ENCODE measurements around the gene SCMH1. TPM values are rescaled to one million over a fixed set of nuclear protein-coding genes. Genes with fewer than 3 reads are reported as not detected.

SCMH1 gene
- total and polyA plus RNA-seq, 2 donors (not counting 3 experiments of a cell fraction or from before 2014, with no cell fraction given), result 39.9 to 40.7 TPM

GRCh38 chr1:41037116-41037903 lies 204.8 kb downstream of the SCMH1 start:
- Histone ChIP-seq H3K9me3 (replicated peaks; ENCODE audit: control insufficient read depth, insufficient read depth, low read length) (no peaks in the 10 kb centered on the region), H3K4me1 (ENCODE audit: control insufficient read depth, extremely low read depth, insufficient read depth, low read length) (peaks cover 14% of the 10 kb centered on the region), H3K4me3 (replicated peaks in 1 of 3; ENCODE audit: insufficient read depth in 1 of 3, low read depth in 1 of 3, low read length in 3 of 3) (no peak overlapping the region), H3K36me3 (ENCODE audit: control insufficient read depth in 2 of 2, extremely low read depth in 1 of 2, insufficient read depth in 2 of 2, low read length in 2 of 2) (peaks cover 2 to 6% of the 10 kb centered on the region in 2 experiments), H3K27ac (ENCODE audit: insufficient read depth, low read depth, low read length) (no peak overlapping the region), H3K27me3 (ENCODE audit: control insufficient read depth in 2 of 2, insufficient read depth in 2 of 2, low read length in 2 of 2) (no peaks in the 10 kb centered on the region), H2AFZ (ENCODE audit: low read depth, low read length) (no peak overlapping the region), H3K4me2 (ENCODE audit: insufficient read depth, low read length) (no peak overlapping the region), H3K9ac (replicated peaks; ENCODE audit: extremely low read depth, insufficient read depth, low read length) (no peak overlapping the region), H3K9me1 (replicated peaks; ENCODE audit: control insufficient read depth, extremely low read depth, insufficient read depth, low read length) (no peaks in the 10 kb centered on the region), H4K20me1 (replicated peaks; ENCODE audit: control insufficient read depth, extremely low read depth, insufficient read depth, low read length) (no peaks in the 10 kb centered on the region), H3K79me2 (ENCODE audit: control insufficient read depth, insufficient read depth, low read length) (no peaks in the 10 kb centered on the region)
- no peak for TF ChIP-seq POLR2A (IDR thresholded peaks at IDR 0.05; ENCODE audit: low read depth, low read length)
- TF ChIP-seq POLR2AphosphoS5 (IDR thresholded peaks at IDR 0.05; ENCODE audit: insufficient read depth, low read depth, low read length), result no peak
- TF ChIP-seq MYC (IDR thresholded peaks at IDR 0.05; ENCODE audit: low read depth, low read length), result no peak
- no peak for TF ChIP-seq FOS (IDR thresholded peaks at IDR 0.05; ENCODE audit: borderline replicate concordance, insufficient read depth, low read length)
- TF ChIP-seq MAX (IDR thresholded peaks at IDR 0.05; ENCODE audit: insufficient read depth, insufficient read length), result no peak
- no peak for TF ChIP-seq GATA2 (IDR thresholded peaks at IDR 0.05; ENCODE audit: insufficient read depth, insufficient read length, low read depth, low read length)
- no peak for TF ChIP-seq JUN (IDR thresholded peaks at IDR 0.05; ENCODE audit: borderline replicate concordance, insufficient read depth, insufficient read length, low read depth)
- CTCF ChIA-PET, result interaction anchor here (1.3 to 3.3 kb wide), 2 partner anchors 13 to 203 kb away, joined by 3 to 12 read pairs; no protein-coding TSS in a partner anchor
- intact Hi-C loops (cut with micrococcal nuclease) (no loop called here), dilution Hi-C loops (cut with MboI; ENCODE audit: extremely low pct_ligation_motif_present, low sequenced_read_pairs) (no loop called here)
- FAIRE-seq, result no peak
- DNase-seq (ENCODE audit: low read depth, low spot score), result no peak
- no TSS peak for BruUV-seq (replicated peaks)
- POLR2A ChIA-PET, result no interaction called here

- no peak overlapping the region for H3K27ac ChIP-seq (ENCODE audit: insufficient read depth, low read depth, low read length)
- no peaks in the 10 kb centered on the region for H3K9me1 ChIP-seq (replicated peaks; ENCODE audit: control insufficient read depth, extremely low read depth, insufficient read depth, low read length)
- H3K9me3 ChIP-seq (replicated peaks; ENCODE audit: control insufficient read depth, insufficient read depth, low read length), result no peaks in the 10 kb centered on the region
- peak; percentile 55 for FAIRE-seq
- H3K4me3 ChIP-seq (replicated peaks in 1 of 3; ENCODE audit: insufficient read depth in 1 of 3, low read depth in 1 of 3, low read length in 3 of 3), result no peak overlapping the region
- H3K27me3 ChIP-seq (ENCODE audit: control insufficient read depth in 2 of 2, insufficient read depth in 2 of 2, low read length in 2 of 2), result no peaks in the 10 kb centered on the region
- no TSS peak for BruUV-seq (replicated peaks)
- no peak overlapping the region for H3K4me2 ChIP-seq (ENCODE audit: insufficient read depth, low read length)
- peak; percentile 16 for TF ChIP-seq FOS (IDR thresholded peaks at IDR 0.05; ENCODE audit: borderline replicate concordance, insufficient read depth, low read length)
- no peak for TF ChIP-seq JUN (IDR thresholded peaks at IDR 0.05; ENCODE audit: borderline replicate concordance, insufficient read depth, insufficient read length, low read depth)
- H3K4me1 ChIP-seq (ENCODE audit: control insufficient read depth, extremely low read depth, insufficient read depth, low read length), result peaks cover 14% of the 10 kb centered on the region
- ChIA-PET CTCF (no interaction called here), POLR2A (no interaction called here)
- no peak for DNase-seq (ENCODE audit: low read depth, low spot score)
- no peak overlapping the region for H3K9ac ChIP-seq (replicated peaks; ENCODE audit: extremely low read depth, insufficient read depth, low read length)
- H3K79me2 ChIP-seq (ENCODE audit: control insufficient read depth, insufficient read depth, low read length), result no peaks in the 10 kb centered on the region
- H3K36me3 ChIP-seq (ENCODE audit: control insufficient read depth in 2 of 2, extremely low read depth in 1 of 2, insufficient read depth in 2 of 2, low read length in 2 of 2), result peaks cover 0 to 10% of the 10 kb centered on the region in 2 experiments
- H2AFZ ChIP-seq (ENCODE audit: low read depth, low read length), result no peak overlapping the region
- no peaks in the 10 kb centered on the region for H4K20me1 ChIP-seq (replicated peaks; ENCODE audit: control insufficient read depth, extremely low read depth, insufficient read depth, low read length)
- dilution Hi-C loops (cut with MboI; ENCODE audit: extremely low pct_ligation_motif_present, low sequenced_read_pairs), result no loop called here
- intact Hi-C loops (cut with micrococcal nuclease), result loop anchor here (1.0 kb wide), 1 partner anchor 12 kb away; no protein-coding TSS in a partner anchor
Measured at GRCh38 chr1:41033272-41033671, 208.8 kb downstream of the SCMH1 start.

All from endothelial cell of umbilical vein (primary cell).